Keratinocyte (primary cell): ENCODE measurements around the gene NIT2. TPM values are rescaled to one million over a fixed set of nuclear protein-coding genes. Genes with fewer than 3 reads are reported as not detected.

Source experiments
- DNase-seq: peaks from one replicate; pipeline ENCODE4 v3.0.0-alpha.2; 2011; ENCODE audit warnings: low read depth, missing footprints, low spot score
- FAIRE-seq: peaks from 2 replicates; lab custom pipeline; 2011; peaks lifted over from hg19 to GRCh38; lab: Jason Lieb, UNC
- H2AFZ ChIP-seq: 2 replicates; pipeline ENCODE4 v1.6.0; 2012; ENCODE audit warnings: low read length, control low read depth, inconsistent platforms; ENCODE audit not compliant: control insufficient read depth
- H3K27ac ChIP-seq: 2 replicates; pipeline ENCODE4 v1.5.1; 2011; ENCODE audit warnings: low read length; ENCODE audit not compliant: control insufficient read depth, insufficient read depth
- H3K27me3 ChIP-seq: 3 replicates; pipeline ENCODE4 v1.6.0; 2011; ENCODE audit warnings: low read length; ENCODE audit not compliant: control insufficient read depth, insufficient read depth; ENCODE audit errors: extremely low read depth
- H3K36me3 ChIP-seq, 2 experiments: 2 replicates in 1 of 2; 3 replicates in 1 of 2; pipeline ENCODE4 v1.5.1; 2011; ENCODE audit warnings: low read length in 2 of 2, mild to moderate bottlenecking in 1 of 2; ENCODE audit not compliant: control insufficient read depth in 2 of 2, insufficient read depth in 2 of 2; ENCODE audit errors: extremely low read depth in 1 of 2
- H3K4me1 ChIP-seq: 3 replicates; pipeline ENCODE4 v1.5.1; 2011; ENCODE audit warnings: low read length; ENCODE audit not compliant: control insufficient read depth, insufficient read depth; ENCODE audit errors: extremely low read depth
- H3K4me2 ChIP-seq: 3 replicates; pipeline ENCODE4 v1.6.0; 2011; ENCODE audit warnings: low read depth, low read length; ENCODE audit not compliant: control insufficient read depth, insufficient read depth; ENCODE audit errors: extremely low read depth
- H3K4me3 ChIP-seq, 3 experiments: fragments of 200-600 bp in 1 of 3; sonication (generic) in 1 of 3; 2 replicates in 2 of 3; 3 replicates in 1 of 3; pipeline ENCODE4 v1.5.1; 2011 to 2016; ENCODE audit warnings: low read length in 3 of 3, mild to moderate bottlenecking in 3 of 3, control low read depth in 2 of 3, inconsistent platforms in 1 of 3, low read depth in 1 of 3, mixed read lengths in 1 of 3, mixed run types in 1 of 3, moderate library complexity in 1 of 3; ENCODE audit not compliant: control insufficient read depth in 2 of 3, insufficient read depth in 2 of 3; ENCODE audit errors: extremely low read depth in 1 of 3
- H3K79me2 ChIP-seq: 2 replicates; pipeline ENCODE4 v1.6.0; 2012; ENCODE audit warnings: low read length; ENCODE audit not compliant: control insufficient read depth, insufficient read depth
- H3K9ac ChIP-seq: 3 replicates; pipeline ENCODE4 v1.6.0; 2011; ENCODE audit warnings: low read length; ENCODE audit not compliant: control insufficient read depth, insufficient read depth; ENCODE audit errors: extremely low read depth
- H3K9me1 ChIP-seq: 3 replicates; pipeline ENCODE4 v1.6.0; 2011; ENCODE audit warnings: low read length; ENCODE audit not compliant: control insufficient read depth, insufficient read depth; ENCODE audit errors: extremely low read depth
- H3K9me3 ChIP-seq: 2 replicates; pipeline ENCODE4 v1.5.1; 2012; ENCODE audit warnings: low read depth, low read length; ENCODE audit not compliant: control insufficient read depth
- H4K20me1 ChIP-seq: 3 replicates; pipeline ENCODE4 v1.6.0; 2011; ENCODE audit warnings: low read length; ENCODE audit not compliant: control insufficient read depth, insufficient read depth; ENCODE audit errors: extremely low read depth
- EZH2 ChIP-seq: IDR thresholded peaks from one replicate; pipeline ENCODE4 v1.6.1; 2012; ENCODE audit warnings: inconsistent platforms, mild to moderate bottlenecking, low read length, moderate library complexity
- dilution Hi-C: fragments of 300-500 bp; cut with MboI; formaldehyde crosslinking; loops from one replicate; pipeline ENCODE4 v1.7.0; 2020; ENCODE audit warnings: low sequenced_read_pairs; ENCODE audit not compliant: extremely low pct_ligation_motif_present
- polyA plus RNA-seq, 5 experiments: library from polyadenylated mRNA; depleted of rRNA in 3 of 5; stranded (reverse) in 3 of 5; stranded (forward) in 1 of 5; unstranded in 1 of 5; fragments of >200 nt; gene quantifications; 1 replicate in 1 of 5; 2 replicates in 3 of 5; 3 replicates in 1 of 5; pipeline versions ENCODE4 v1.2.1 to v1.2.3, GENCODE V29; 2011 to 2012; ENCODE audit warnings: missing spikeins in 2 of 5, low read depth in 1 of 5, low replicate concordance in 1 of 5
- TF ChIP-seq, protein P1 (sequence below), 3 experiments: IDR thresholded peaks in 1 of 3; conservative IDR thresholded peaks in 1 of 3; optimal IDR thresholded peaks in 1 of 3; 2 replicates in 2 of 3; 3 replicates in 1 of 3; pipeline versions ENCODE3 to v1.5.1; 2011; ENCODE audit warnings: low read length in 3 of 3, mild to moderate bottlenecking in 3 of 3, moderate library complexity in 2 of 3, control low read depth in 1 of 3, inconsistent platforms in 1 of 3; ENCODE audit not compliant: insufficient read depth in 2 of 3; ENCODE audit errors: extremely low read depth in 1 of 3

NIT2 gene
- polyA plus RNA-seq, 1 donor (not counting 4 experiments of a cell fraction or from before 2014, with no cell fraction given): 118 TPM

DNA sequence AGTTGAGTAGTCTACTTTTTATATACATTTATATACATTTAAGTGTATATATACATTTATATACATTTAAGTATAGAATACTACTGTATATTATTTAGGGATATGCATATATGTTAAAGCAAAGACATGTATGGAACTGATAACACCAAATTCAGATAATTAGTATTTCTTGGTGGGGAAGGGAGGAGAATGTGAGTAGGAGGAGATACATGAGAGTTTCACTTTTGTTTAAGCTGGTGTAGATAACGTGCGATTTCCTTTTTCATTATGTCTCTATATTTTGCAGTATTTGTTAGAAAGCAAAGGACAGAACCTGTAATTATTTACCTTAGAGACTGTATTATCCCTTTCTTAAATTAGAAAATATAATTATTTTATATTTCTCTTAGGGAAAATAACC lies 16.6 kb upstream of the NIT2 start:
- no peak for DNase-seq

DNA sequence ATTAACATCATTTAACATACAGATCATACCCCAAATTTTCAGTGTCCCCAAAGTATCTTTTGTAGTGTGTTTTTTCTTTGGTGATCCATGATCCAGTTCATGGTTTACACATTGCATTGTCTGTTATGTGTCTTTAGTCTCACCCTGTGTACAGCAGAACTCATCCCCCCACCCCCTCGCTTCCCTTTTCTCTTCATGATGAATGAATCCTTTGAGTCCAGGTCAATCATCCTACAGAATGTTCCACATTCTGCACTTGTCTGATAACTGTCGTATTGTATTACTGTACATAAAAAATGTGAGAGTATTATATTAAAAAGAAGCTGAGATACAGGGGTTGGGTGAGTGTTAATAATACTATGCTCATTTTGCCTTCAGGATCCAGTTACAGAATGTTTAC lies 14.6 kb upstream of the NIT2 start:
- no peaks in the 10 kb centered on the region for H3K4me1 ChIP-seq
- H4K20me1 ChIP-seq: no peaks in the 10 kb centered on the region
- H3K36me3 ChIP-seq: no peaks in the 10 kb centered on the region
- H3K27ac ChIP-seq: no peak overlapping the region
- H3K79me2 ChIP-seq: no peaks in the 10 kb centered on the region
- no peaks in the 10 kb centered on the region for H3K9me3 ChIP-seq
- DNase-seq: no peak
- H3K4me2 ChIP-seq: no peak overlapping the region
- H2AFZ ChIP-seq: no peak overlapping the region
- no peak for FAIRE-seq
- TF ChIP-seq, protein P1, sequence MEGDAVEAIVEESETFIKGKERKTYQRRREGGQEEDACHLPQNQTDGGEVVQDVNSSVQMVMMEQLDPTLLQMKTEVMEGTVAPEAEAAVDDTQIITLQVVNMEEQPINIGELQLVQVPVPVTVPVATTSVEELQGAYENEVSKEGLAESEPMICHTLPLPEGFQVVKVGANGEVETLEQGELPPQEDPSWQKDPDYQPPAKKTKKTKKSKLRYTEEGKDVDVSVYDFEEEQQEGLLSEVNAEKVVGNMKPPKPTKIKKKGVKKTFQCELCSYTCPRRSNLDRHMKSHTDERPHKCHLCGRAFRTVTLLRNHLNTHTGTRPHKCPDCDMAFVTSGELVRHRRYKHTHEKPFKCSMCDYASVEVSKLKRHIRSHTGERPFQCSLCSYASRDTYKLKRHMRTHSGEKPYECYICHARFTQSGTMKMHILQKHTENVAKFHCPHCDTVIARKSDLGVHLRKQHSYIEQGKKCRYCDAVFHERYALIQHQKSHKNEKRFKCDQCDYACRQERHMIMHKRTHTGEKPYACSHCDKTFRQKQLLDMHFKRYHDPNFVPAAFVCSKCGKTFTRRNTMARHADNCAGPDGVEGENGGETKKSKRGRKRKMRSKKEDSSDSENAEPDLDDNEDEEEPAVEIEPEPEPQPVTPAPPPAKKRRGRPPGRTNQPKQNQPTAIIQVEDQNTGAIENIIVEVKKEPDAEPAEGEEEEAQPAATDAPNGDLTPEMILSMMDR (optimal IDR thresholded peaks at IDR 0.05 in 1 of 3, IDR thresholded peaks at IDR 0.05 in 1 of 3, conservative IDR thresholded peaks at IDR 0.05 in 1 of 3; ENCODE audit: extremely low read depth in 1 of 3, insufficient read depth in 2 of 3, low read length in 3 of 3): no peak
- TF ChIP-seq EZH2: no peak
- H3K27me3 ChIP-seq: no peaks in the 10 kb centered on the region
- H3K9me1 ChIP-seq: no peaks in the 10 kb centered on the region
- dilution Hi-C loops: no loop called here
- H3K9ac ChIP-seq: no peak overlapping the region
- no peak overlapping the region for H3K4me3 ChIP-seq

More for the DNA sequence above, 16.6 kb upstream of the NIT2 start:
- FAIRE-seq: no peak
- dilution Hi-C loops: no loop called here
- Histone ChIP-seq H3K27me3 (no peaks in the 10 kb centered on the region), H3K9me3 (no peaks in the 10 kb centered on the region), H3K9me1 (no peaks in the 10 kb centered on the region), H2AFZ (no peak overlapping the region), H3K4me1 (no peaks in the 10 kb centered on the region), H4K20me1 (no peaks in the 10 kb centered on the region), H3K36me3 (no peaks in the 10 kb centered on the region), H3K79me2 (no peaks in the 10 kb centered on the region), H3K27ac (no peak overlapping the region), H3K4me3 (no peak overlapping the region), H3K9ac (no peak overlapping the region), H3K4me2 (no peak overlapping the region)
- TF ChIP-seq, protein P1 (optimal IDR thresholded peaks at IDR 0.05 in 1 of 3, IDR thresholded peaks at IDR 0.05 in 1 of 3, conservative IDR thresholded peaks at IDR 0.05 in 1 of 3; ENCODE audit: extremely low read depth in 1 of 3, insufficient read depth in 2 of 3, low read length in 3 of 3): no peak
- TF ChIP-seq EZH2: no peak
